ENCODE results near the gene KIF6. TPM values are rescaled to one million over a fixed set of nuclear protein-coding genes. Genes with fewer than 3 reads are reported as not detected.

KIF6 gene
- polyA plus RNA-seq, 1 donor (not counting 4 experiments of a cell fraction or from before 2014, with no cell fraction given) = 0.14 TPM

GRCh38 chr6:39464067-39464466, 261.1 kb downstream of the KIF6 start:
- no peak for TF ChIP-seq CTCF (optimal IDR thresholded peaks at IDR 0.05 in 1 of 3, IDR thresholded peaks at IDR 0.05 in 1 of 3, conservative IDR thresholded peaks at IDR 0.05 in 1 of 3; ENCODE audit: extremely low read depth in 1 of 3, insufficient read depth in 2 of 3, low read length in 3 of 3)
- no peak for TF ChIP-seq EZH2 (IDR thresholded peaks at IDR 0.05; ENCODE audit: low read length)
- no peak for FAIRE-seq
- dilution Hi-C loops (cut with MboI; ENCODE audit: extremely low pct_ligation_motif_present, low sequenced_read_pairs) = no loop called here

GRCh38 chr6:39453956-39454524, 271.2 kb downstream of the KIF6 start:
- H3K79me2 ChIP-seq (ENCODE audit: control insufficient read depth, insufficient read depth, low read length) = no peaks in the 10 kb centered on the region

More at GRCh38 chr6:39464067-39464466, 261.1 kb downstream of the KIF6 start:
- Histone ChIP-seq H2AFZ (ENCODE audit: control insufficient read depth, low read length) (no peak overlapping the region), H3K4me2 (ENCODE audit: control insufficient read depth, extremely low read depth, insufficient read depth, low read depth, low read length) (no peak overlapping the region), H3K27me3 (ENCODE audit: control insufficient read depth, extremely low read depth, insufficient read depth, low read length) (no peaks in the 10 kb centered on the region), H3K9me1 (ENCODE audit: control insufficient read depth, extremely low read depth, insufficient read depth, low read length) (no peaks in the 10 kb centered on the region), H3K36me3 (ENCODE audit: control insufficient read depth in 2 of 2, extremely low read depth in 1 of 2, insufficient read depth in 2 of 2, low read length in 2 of 2) (no peaks in the 10 kb centered on the region), H3K27ac (ENCODE audit: control insufficient read depth, insufficient read depth, low read length) (no peak overlapping the region), H3K79me2 (ENCODE audit: control insufficient read depth, insufficient read depth, low read length) (no peaks in the 10 kb centered on the region), H3K9me3 (ENCODE audit: control insufficient read depth, low read depth, low read length) (no peaks in the 10 kb centered on the region), H3K4me3 (ENCODE audit: control insufficient read depth in 2 of 3, extremely low read depth in 1 of 3, insufficient read depth in 2 of 3, low read depth in 1 of 3, low read length in 3 of 3) (no peak overlapping the region), H4K20me1 (ENCODE audit: control insufficient read depth, extremely low read depth, insufficient read depth, low read length) (no peaks in the 10 kb centered on the region), H3K9ac (ENCODE audit: control insufficient read depth, extremely low read depth, insufficient read depth, low read length) (no peak overlapping the region), H3K4me1 (ENCODE audit: control insufficient read depth, extremely low read depth, insufficient read depth, low read length) (no peaks in the 10 kb centered on the region)
- no peak for DNase-seq (ENCODE audit: low read depth, low spot score)

More at GRCh38 chr6:39453956-39454524, 271.2 kb downstream of the KIF6 start:
- FAIRE-seq = no peak
- dilution Hi-C loops (cut with MboI; ENCODE audit: extremely low pct_ligation_motif_present, low sequenced_read_pairs) = no loop called here
- H3K9ac ChIP-seq (ENCODE audit: control insufficient read depth, extremely low read depth, insufficient read depth, low read length) = no peak overlapping the region
- H3K9me1 ChIP-seq (ENCODE audit: control insufficient read depth, extremely low read depth, insufficient read depth, low read length) = no peaks in the 10 kb centered on the region
- no peak overlapping the region for H3K4me2 ChIP-seq (ENCODE audit: control insufficient read depth, extremely low read depth, insufficient read depth, low read depth, low read length)
- no peak for DNase-seq (ENCODE audit: low read depth, low spot score)
- H3K9me3 ChIP-seq (ENCODE audit: control insufficient read depth, low read depth, low read length) = no peaks in the 10 kb centered on the region
- no peaks in the 10 kb centered on the region for H3K27me3 ChIP-seq (ENCODE audit: control insufficient read depth, extremely low read depth, insufficient read depth, low read length)
- H4K20me1 ChIP-seq (ENCODE audit: control insufficient read depth, extremely low read depth, insufficient read depth, low read length) = no peaks in the 10 kb centered on the region
- no peak overlapping the region for H3K4me3 ChIP-seq (ENCODE audit: control insufficient read depth in 2 of 3, extremely low read depth in 1 of 3, insufficient read depth in 2 of 3, low read depth in 1 of 3, low read length in 3 of 3)
- H2AFZ ChIP-seq (ENCODE audit: control insufficient read depth, low read length) = no peak overlapping the region
- H3K36me3 ChIP-seq (ENCODE audit: control insufficient read depth in 2 of 2, extremely low read depth in 1 of 2, insufficient read depth in 2 of 2, low read length in 2 of 2) = no peaks in the 10 kb centered on the region
- H3K4me1 ChIP-seq (ENCODE audit: control insufficient read depth, extremely low read depth, insufficient read depth, low read length) = peaks cover 22% of the 10 kb centered on the region
- H3K27ac ChIP-seq (ENCODE audit: control insufficient read depth, insufficient read depth, low read length) = no peak overlapping the region
- no peak for TF ChIP-seq CTCF (optimal IDR thresholded peaks at IDR 0.05 in 1 of 3, IDR thresholded peaks at IDR 0.05 in 1 of 3, conservative IDR thresholded peaks at IDR 0.05 in 1 of 3; ENCODE audit: extremely low read depth in 1 of 3, insufficient read depth in 2 of 3, low read length in 3 of 3)
- no peak for TF ChIP-seq EZH2 (IDR thresholded peaks at IDR 0.05; ENCODE audit: low read length)
